Activated CD8-positive, alpha-beta memory T cell treated with anti-CD3 and anti-CD28 coated beads for 48 hours (primary cell): Measurements from ENCODE around the gene HIF1A.
"Not testable (repeated sequence)": the region's sequence is repeated elsewhere in the genome, so short reads cannot be mapped to it uniquely, and the experiment has no call there.

ENCODE experiments used
- DNase-seq, 3 experiments: peaks; one replicate each; pipeline ENCODE4 v3.0.0-alpha.2; 2020; ENCODE audit warnings: low read depth in 2 of 3, low spot score in 2 of 3

The HIF1A gene

GRCh38 chr14:61706096-61706690 lies 10.9 kb downstream of the HIF1A start:
- no peak for DNase-seq

DNA sequence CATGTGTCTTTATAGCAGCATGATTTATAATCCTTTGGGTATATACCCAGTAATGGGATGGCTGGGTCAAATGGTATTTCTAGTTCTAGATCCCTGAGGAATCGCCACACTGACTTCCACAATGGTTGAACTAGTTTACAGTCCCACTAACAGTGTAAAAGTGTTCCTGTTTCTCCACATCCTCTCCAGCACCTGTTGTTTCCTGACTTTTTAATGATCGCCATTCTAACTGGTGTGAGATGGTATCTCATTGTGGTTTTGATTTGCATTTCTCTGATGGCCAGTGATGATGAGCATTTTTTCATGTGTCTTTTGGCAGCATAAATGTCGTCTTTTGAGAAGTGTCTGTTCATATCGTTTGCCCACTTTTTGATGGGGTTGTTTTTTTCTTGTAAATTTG lies 12.5 kb downstream of the HIF1A start:
- not testable (repeated sequence) for DNase-seq

GRCh38 chr14:61708693-61709092 lies 13.4 kb downstream of the HIF1A start:
- DNase-seq: not testable (repeated sequence)

DNA sequence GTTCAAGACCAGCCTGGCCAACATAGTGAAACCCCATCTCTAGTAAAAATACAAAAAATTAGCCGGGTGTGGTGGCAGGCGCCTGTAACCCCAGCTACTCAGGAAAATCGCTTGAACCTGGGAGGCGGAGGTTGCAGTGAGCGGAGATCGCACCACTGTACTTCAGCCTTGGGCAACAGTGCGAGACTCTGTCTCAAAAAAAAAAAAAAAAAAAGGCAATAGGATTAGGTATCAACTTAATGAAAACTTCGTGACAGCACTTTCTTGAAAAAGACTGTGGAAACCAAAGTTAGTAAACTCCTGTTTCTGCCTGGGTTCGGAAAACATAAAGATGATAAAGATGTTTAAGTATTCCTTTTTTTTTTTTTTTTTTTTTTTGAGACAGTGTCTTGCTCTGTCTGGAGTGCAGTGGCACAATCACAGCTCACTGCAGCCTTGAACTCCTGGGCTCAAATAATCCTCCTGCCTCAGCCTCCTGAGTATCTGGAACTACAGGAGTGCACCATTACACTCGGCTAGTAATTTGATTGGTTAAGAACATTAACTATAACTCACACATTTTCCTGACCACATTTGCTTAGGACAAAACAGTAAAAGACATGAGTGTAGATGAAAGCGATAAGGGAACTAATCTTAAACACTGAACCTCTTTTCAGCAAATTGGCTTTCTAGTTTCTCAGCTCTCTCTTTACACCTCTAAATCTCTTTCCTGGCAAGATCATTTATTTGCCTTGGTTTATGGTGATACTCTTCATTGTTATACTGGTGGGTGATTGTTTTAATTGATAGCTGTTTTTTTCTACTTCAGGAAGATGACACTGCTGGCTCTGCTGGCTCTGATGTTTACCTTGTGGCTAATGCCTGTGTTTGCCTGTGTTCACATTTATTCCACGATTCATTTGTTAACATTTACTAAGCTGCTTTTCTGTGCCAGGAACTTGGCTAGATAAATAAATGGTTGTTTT lies 15.8 kb downstream of the HIF1A start:
- no peak for DNase-seq

GRCh38 chr14:61712137-61712536 lies 16.8 kb downstream of the HIF1A start:
- no peak for DNase-seq

DNA sequence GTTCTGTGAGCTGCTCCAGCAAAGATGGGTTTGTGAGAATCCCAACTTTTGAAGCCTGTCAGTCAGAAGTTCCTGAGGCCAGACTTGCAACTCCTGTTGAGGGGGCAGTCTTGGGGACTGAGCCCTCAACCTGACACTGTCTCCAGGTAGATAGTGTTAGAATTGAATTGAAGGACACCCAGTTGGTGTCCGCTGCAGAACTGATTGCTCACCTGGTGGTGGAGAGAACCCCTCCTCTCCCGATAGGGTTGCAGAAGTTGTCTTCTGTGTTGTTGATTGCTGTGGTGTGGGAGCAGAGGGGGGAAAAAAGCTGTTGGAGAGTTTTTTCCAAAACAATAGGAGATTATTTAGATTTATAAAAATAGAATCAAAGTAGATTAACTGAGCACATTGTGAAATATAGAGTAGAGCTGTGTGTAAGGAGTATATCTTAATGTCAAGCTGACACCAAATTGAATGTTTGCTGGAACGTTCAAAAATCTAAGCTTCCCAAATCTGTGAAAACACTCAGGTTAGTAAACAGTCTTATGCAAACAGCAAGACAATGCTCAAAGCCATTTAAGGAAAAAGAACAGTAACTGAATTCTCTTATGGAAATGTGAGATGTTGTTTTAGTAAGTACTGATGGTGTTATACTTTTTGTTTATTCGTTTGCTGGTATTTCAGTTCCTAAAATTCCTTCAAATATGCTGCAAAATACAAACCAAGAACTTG lies 18.6 kb downstream of the HIF1A start:
- DNase-seq: no peak

- no peak for DNase-seq
Observed at GRCh38 chr14:61716956-61717355, 21.6 kb downstream of the HIF1A start.

DNA sequence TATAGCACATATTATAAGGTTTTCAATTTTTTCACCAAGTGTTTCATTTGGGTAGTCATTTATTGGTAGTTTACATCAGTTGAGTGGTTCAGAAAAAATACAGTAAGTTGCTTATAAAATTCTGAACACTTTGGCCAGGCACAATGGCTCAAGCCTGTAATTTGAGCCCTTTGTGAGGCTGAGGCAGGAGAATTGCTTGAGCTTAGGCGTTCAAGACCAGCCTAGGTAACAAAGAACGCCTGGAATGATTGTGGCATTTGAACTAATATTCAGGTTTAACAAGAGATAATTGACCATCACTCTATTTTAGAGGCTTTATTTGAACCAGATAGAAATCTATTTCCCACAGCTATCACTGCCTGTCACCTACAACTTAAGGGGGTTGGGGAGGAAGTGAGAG lies 22.7 kb downstream of the HIF1A start:
- DNase-seq: no peak

DNA sequence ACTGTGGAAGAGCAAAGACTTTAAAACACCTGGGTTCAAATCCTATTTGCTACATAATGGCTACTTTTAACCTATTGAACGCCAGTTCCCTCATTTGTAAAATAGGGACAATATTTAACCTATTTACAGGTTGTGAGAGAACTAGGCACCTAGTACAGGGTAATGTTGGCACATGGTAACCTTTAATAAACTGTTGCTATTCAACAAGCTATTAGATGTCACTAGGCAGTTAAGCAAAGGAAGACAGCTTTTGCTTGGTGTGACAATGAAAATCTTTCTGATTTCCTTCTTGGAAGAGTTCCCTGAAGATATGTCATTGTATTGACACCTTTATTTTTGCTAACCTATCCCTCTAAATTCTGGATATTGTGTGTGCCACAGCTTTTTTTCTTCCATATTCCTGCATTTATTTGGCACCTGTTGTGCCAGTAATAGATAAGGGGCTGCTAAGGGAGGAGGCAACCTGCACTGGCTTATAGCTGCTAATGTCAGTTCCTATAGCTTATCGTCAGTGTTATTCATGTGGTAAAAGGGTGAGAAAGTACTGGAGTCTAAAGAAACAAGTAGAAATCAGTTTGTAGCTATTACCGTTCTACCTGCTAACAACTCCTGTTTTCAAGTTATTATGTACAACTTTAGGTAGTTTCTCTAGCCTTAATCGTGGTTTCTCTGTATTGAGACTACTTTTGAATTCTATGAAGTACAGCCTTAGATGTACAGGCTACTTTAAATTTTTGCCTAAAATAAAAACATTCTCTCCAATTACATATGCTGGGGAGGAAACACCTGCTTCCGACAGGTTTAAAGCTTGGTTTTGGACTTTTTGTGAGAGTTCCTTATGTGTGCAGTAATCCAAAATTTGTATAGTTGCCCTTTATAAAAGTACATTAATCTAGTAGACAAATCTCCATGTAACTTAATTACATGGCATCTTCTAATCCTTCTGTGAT lies 24.3 kb downstream of the HIF1A start:
- DNase-seq: no peak

GRCh38 chr14:61720294-61720661 lies 25.0 kb downstream of the HIF1A start:
- no peak for DNase-seq

GRCh38 chr14:61720741-61721140 lies 25.4 kb downstream of the HIF1A start:
- no peak for DNase-seq

GRCh38 chr14:61724133-61724532 lies 28.8 kb downstream of the HIF1A start:
- DNase-seq: no peak

DNA sequence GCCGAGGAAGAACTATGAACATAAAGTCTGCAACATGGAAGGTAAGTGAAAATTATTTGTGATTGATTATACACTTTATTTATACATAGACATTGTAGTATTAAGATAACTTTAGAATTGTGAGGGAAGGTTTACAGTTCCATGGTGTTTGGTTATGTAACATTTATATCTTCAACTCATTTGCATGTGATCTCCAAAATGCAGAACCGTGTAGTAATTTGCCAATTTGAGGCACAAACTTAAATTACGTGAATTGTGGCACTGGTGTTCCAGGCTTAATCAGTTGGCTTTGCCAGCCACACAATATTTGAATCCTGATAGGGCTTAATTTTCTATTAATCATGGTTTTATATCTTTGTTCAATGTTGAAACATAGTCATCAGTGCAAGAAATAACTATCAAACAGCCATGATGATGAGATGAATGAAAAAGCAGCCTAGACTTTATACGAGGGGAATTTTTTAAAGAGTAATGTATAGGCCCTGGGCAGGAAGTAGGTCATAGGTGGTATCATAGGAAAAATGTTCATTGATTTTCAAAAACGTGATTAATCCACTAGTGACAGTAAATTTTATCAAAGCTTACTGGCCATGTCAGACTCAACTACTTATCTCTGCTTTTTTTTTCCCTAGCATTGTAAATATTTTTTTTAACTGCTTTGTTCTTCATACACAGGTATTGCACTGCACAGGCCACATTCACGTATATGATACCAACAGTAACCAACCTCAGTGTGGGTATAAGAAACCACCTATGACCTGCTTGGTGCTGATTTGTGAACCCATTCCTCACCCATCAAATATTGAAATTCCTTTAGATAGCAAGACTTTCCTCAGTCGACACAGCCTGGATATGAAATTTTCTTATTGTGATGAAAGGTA lies 31.7 kb downstream of the HIF1A start:
- no peak for DNase-seq

DNA sequence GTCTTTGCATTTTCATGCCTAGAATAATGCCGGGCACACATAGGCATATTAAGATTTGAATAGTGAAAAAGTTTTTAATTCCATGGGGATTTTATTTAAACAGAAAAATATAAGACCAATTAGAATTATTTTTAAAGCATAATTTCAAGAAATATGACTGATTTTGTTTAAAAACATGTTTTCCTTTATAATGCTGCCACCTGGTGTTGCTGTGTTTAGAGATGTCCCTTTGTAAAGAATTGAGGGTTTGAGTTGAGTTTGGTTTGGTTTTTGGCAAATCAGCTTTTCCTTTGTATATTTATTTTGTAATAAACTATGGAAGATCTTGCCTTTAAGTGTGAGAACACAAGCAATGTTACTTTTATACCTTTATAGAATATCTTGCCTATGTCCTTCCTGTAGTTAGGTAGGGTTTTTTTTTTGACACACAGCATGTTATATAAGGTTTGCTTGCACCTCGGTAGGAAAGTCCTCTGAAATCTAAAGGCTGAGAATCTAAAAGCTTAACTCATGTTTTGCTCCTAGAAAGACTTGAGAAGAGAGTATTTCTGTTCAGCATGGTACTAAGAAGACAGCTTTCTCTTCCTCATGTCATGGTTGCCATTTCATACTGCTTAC lies 35.6 kb downstream of the HIF1A start:
- DNase-seq: no peak

- no peak for DNase-seq
Observed at GRCh38 chr14:61733972-61734371, 38.7 kb downstream of the HIF1A start.

GRCh38 chr14:61736751-61737150 lies 41.4 kb downstream of the HIF1A start:
- no peak for DNase-seq

DNA sequence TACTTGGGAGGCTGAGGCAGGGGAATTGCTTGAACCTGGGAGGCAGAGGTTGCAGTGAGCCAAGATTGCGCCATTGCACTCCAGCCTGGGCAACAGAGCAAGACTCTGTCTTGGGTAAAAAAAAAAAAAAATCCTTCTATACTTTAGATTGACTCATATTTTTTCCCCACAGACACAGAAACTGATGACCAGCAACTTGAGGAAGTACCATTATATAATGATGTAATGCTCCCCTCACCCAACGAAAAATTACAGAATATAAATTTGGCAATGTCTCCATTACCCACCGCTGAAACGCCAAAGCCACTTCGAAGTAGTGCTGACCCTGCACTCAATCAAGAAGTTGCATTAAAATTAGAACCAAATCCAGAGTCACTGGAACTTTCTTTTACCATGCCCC lies 42.6 kb downstream of the HIF1A start:
- no peak for DNase-seq

DNA sequence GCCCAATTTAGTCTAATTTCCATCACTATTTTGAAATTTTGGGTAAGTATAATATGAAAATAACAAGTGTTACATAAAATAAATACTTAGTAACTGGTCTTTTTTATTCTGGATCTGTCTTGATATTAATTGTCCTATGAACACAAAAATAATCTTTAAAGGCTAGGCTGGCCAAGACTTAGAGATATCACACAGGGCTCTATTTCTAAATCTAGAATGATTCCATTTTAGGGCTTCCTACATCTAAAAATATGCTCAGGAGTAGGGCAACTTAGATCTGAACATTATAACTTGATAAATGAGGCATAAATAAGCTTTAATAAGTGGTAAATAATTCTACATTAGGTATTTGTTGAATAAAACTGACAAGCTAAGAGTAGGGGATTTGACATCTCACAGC lies 43.8 kb downstream of the HIF1A start:
- no peak for DNase-seq

DNA sequence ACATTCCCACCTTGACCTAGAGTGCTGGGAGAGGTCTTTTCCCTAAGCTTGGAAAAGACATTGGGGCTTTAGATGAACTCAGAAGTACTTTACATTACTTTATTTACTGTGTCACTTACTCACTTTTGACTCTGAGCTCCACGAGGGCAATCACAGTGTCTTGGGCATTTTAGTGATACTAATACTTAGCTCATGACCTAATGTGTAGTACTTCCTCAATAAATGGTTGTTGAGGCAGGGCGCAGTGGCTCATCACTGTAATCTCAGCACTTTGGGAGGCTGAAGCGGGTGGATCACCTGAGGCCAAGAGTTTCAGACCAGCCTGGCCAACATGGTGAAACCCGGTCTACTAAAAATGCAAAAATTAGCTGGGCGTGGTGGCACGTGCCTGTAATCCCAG lies 47.1 kb downstream of the HIF1A start:
- no peak for DNase-seq
